ENCODE data around the gene SCUBE1.

- TF ChIP-seq POLR2AphosphoS5 (IDR thresholded peaks at IDR 0.05; ENCODE audit: low read depth, low read length) (no peak), CTCF (IDR thresholded peaks at IDR 0.05) (no peak), TCF7L2 (IDR thresholded peaks at IDR 0.05; ENCODE audit: low read depth, low read length) (no peak)
These were observed 9.2 kb downstream of the SCUBE1 start for GRCh38 chr22:43333978-43334377.
